ENCODE data around the gene PAFAH2.
"Not testable (repeated sequence)": the region's sequence is repeated elsewhere in the genome, so short reads cannot be mapped to it uniquely, and the experiment has no call there.

The PAFAH2 gene

DNA sequence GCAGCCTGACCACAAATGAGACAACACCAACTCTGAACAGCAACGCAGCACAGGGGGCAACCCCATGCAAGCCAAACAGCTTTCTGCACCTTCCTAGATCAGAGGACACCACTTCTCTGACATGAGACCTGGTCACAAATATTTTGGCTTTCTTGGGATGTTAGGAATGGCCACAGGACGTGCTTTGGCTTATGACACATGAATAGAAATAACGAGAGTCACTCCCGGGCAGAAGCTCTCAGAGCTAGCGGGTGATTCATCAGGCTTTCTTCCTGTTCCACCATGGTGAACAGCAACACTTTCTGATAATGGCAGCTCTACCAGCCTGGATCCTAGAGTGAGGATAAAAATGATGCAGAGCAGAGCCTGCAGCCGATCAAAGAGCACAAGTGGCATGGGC is 39.4 kb downstream of the PAFAH2 start:
- no peak overlapping the region for H3K4me3 ChIP-seq (ENCODE audit: low read length in 2 of 2)
- H3K27ac ChIP-seq (ENCODE audit: low read depth in 2 of 2, low read length in 2 of 2), result no peak overlapping the region
- no peaks in the 10 kb centered on the region for H3K9me3 ChIP-seq (ENCODE audit: control insufficient read depth in 2 of 2, low read length in 2 of 2)
- H3K27me3 ChIP-seq (ENCODE audit: control insufficient read depth in 2 of 2, insufficient read depth in 2 of 2, low read length in 2 of 2), result no peaks in the 10 kb centered on the region
- H3K36me3 ChIP-seq (ENCODE audit: control insufficient read depth in 2 of 2, insufficient read depth in 2 of 2, low read length in 2 of 2), result peaks cover 31 to 34% of the 10 kb centered on the region in 2 donors
- no peak overlapping the region for H3K9ac ChIP-seq (ENCODE audit: low read depth in 1 of 2, low read length in 2 of 2)
- H3K4me1 ChIP-seq (ENCODE audit: control insufficient read depth in 2 of 2, insufficient read depth in 2 of 2, low read length in 2 of 2), result no peaks in the 10 kb centered on the region

GRCh38 chr1:25955553-25955952 is 42.3 kb downstream of the PAFAH2 start:
- Histone ChIP-seq H3K4me1 (ENCODE audit: control insufficient read depth in 2 of 2, insufficient read depth in 2 of 2, low read length in 2 of 2) (no peaks in the 10 kb centered on the region), H3K4me3 (ENCODE audit: low read length in 2 of 2) (no peak overlapping the region), H3K9ac (ENCODE audit: low read depth in 1 of 2, low read length in 2 of 2) (no peak overlapping the region), H3K27me3 (ENCODE audit: control insufficient read depth in 2 of 2, insufficient read depth in 2 of 2, low read length in 2 of 2) (no peaks in the 10 kb centered on the region), H3K9me3 (ENCODE audit: control insufficient read depth in 2 of 2, low read length in 2 of 2) (no peaks in the 10 kb centered on the region), H3K36me3 (ENCODE audit: control insufficient read depth in 2 of 2, insufficient read depth in 2 of 2, low read length in 2 of 2) (peaks cover 11 to 14% of the 10 kb centered on the region in 2 donors), H3K27ac (ENCODE audit: low read depth in 2 of 2, low read length in 2 of 2) (no peak overlapping the region)

DNA sequence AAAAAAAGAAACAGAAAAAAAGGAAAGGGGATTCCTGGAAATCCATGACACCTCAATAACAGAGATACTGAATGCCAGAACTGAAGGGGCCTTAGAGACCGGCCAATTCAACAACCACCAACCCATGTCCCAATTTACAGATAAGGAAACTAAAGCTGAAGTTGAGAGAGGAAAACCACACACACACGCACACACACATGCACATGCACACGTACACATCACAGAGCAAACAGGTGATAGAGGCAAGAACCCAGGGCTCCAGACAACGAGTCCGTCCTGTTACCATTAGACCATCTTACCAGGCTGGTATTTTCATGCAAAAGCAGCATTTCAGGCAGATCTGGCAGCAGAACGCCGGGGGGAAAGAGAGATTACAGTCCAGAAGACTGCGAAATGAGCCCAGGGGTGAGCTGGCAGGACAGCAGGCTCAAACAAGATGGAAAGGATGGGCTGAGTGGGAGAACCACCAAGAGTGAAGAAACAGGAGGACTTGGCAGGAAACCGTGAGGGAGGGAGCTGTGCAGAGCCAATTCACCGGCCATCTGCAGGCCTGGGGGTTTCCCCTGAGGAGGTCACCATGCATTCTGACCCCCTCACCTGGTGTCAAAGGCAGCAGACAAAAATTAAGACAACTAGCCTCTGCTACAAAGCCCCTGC is 43.5 kb downstream of the PAFAH2 start:
- Histone ChIP-seq H3K9me3 (ENCODE audit: control insufficient read depth in 2 of 2, low read length in 2 of 2) (no peaks in the 10 kb centered on the region), H3K27ac (ENCODE audit: low read depth in 2 of 2, low read length in 2 of 2) (no peak overlapping the region), H3K4me3 (ENCODE audit: low read length in 2 of 2) (no peak overlapping the region), H3K9ac (ENCODE audit: low read depth in 1 of 2, low read length in 2 of 2) (no peak overlapping the region), H3K36me3 (ENCODE audit: control insufficient read depth in 2 of 2, insufficient read depth in 2 of 2, low read length in 2 of 2) (peaks cover 5 to 7% of the 10 kb centered on the region in 2 donors), H3K27me3 (ENCODE audit: control insufficient read depth in 2 of 2, insufficient read depth in 2 of 2, low read length in 2 of 2) (no peaks in the 10 kb centered on the region), H3K4me1 (ENCODE audit: control insufficient read depth in 2 of 2, insufficient read depth in 2 of 2, low read length in 2 of 2) (no peaks in the 10 kb centered on the region)

GRCh38 chr1:25952841-25953401 is 44.9 kb downstream of the PAFAH2 start:
- H3K4me3 ChIP-seq (ENCODE audit: low read length in 2 of 2), result no peak overlapping the region
- H3K4me1 ChIP-seq (ENCODE audit: control insufficient read depth in 2 of 2, insufficient read depth in 2 of 2, low read length in 2 of 2), result no peaks in the 10 kb centered on the region
- no peak overlapping the region for H3K27ac ChIP-seq (ENCODE audit: low read depth in 2 of 2, low read length in 2 of 2)
- no peaks in the 10 kb centered on the region for H3K36me3 ChIP-seq (ENCODE audit: control insufficient read depth in 2 of 2, insufficient read depth in 2 of 2, low read length in 2 of 2)
- H3K27me3 ChIP-seq (ENCODE audit: control insufficient read depth in 2 of 2, insufficient read depth in 2 of 2, low read length in 2 of 2), result no peaks in the 10 kb centered on the region
- no peaks in the 10 kb centered on the region for H3K9me3 ChIP-seq (ENCODE audit: control insufficient read depth in 2 of 2, low read length in 2 of 2)
- H3K9ac ChIP-seq (ENCODE audit: low read depth in 1 of 2, low read length in 2 of 2), result no peak overlapping the region

- H3K27ac ChIP-seq (ENCODE audit: low read depth in 2 of 2, low read length in 2 of 2), result no peak overlapping the region
- H3K4me1 ChIP-seq (ENCODE audit: control insufficient read depth in 2 of 2, insufficient read depth in 2 of 2, low read length in 2 of 2), result no peaks in the 10 kb centered on the region
- no peaks in the 10 kb centered on the region for H3K36me3 ChIP-seq (ENCODE audit: control insufficient read depth in 2 of 2, insufficient read depth in 2 of 2, low read length in 2 of 2)
- no peaks in the 10 kb centered on the region for H3K27me3 ChIP-seq (ENCODE audit: control insufficient read depth in 2 of 2, insufficient read depth in 2 of 2, low read length in 2 of 2)
- peaks cover 0 to 3% of the 10 kb centered on the region in 2 donors for H3K9me3 ChIP-seq (ENCODE audit: control insufficient read depth in 2 of 2, low read length in 2 of 2)
- no peak overlapping the region for H3K4me3 ChIP-seq (ENCODE audit: low read length in 2 of 2)
- no peak overlapping the region for H3K9ac ChIP-seq (ENCODE audit: low read depth in 1 of 2, low read length in 2 of 2)
Measured at GRCh38 chr1:25948641-25949040, 49.2 kb downstream of the PAFAH2 start.

GRCh38 chr1:25947027-25947426 is 50.8 kb downstream of the PAFAH2 start:
- no peak overlapping the region for H3K4me3 ChIP-seq (ENCODE audit: low read length in 2 of 2)

GRCh38 chr1:25945761-25946160 is 52.1 kb downstream of the PAFAH2 start:
- H3K9ac ChIP-seq (ENCODE audit: low read depth in 1 of 2, low read length in 2 of 2), result no peak overlapping the region
- no peaks in the 10 kb centered on the region for H3K36me3 ChIP-seq (ENCODE audit: control insufficient read depth in 2 of 2, insufficient read depth in 2 of 2, low read length in 2 of 2)
- H3K4me3 ChIP-seq (ENCODE audit: low read length in 2 of 2), result no peak overlapping the region
- H3K27me3 ChIP-seq (ENCODE audit: control insufficient read depth in 2 of 2, insufficient read depth in 2 of 2, low read length in 2 of 2), result no peaks in the 10 kb centered on the region
- peaks cover 0 to 3% of the 10 kb centered on the region in 2 donors for H3K9me3 ChIP-seq (ENCODE audit: control insufficient read depth in 2 of 2, low read length in 2 of 2)
- no peaks in the 10 kb centered on the region for H3K4me1 ChIP-seq (ENCODE audit: control insufficient read depth in 2 of 2, insufficient read depth in 2 of 2, low read length in 2 of 2)
- H3K27ac ChIP-seq (ENCODE audit: low read depth in 2 of 2, low read length in 2 of 2), result no peak overlapping the region

More at GRCh38 chr1:25947027-25947426, 50.8 kb downstream of the PAFAH2 start:
- Histone ChIP-seq H3K9ac (ENCODE audit: low read depth in 1 of 2, low read length in 2 of 2) (no peak overlapping the region), H3K4me1 (ENCODE audit: control insufficient read depth in 2 of 2, insufficient read depth in 2 of 2, low read length in 2 of 2) (no peaks in the 10 kb centered on the region), H3K27me3 (ENCODE audit: control insufficient read depth in 2 of 2, insufficient read depth in 2 of 2, low read length in 2 of 2) (no peaks in the 10 kb centered on the region), H3K36me3 (ENCODE audit: control insufficient read depth in 2 of 2, insufficient read depth in 2 of 2, low read length in 2 of 2) (no peaks in the 10 kb centered on the region), H3K27ac (ENCODE audit: low read depth in 2 of 2, low read length in 2 of 2) (no peak overlapping the region), H3K9me3 (ENCODE audit: control insufficient read depth in 2 of 2, low read length in 2 of 2) (peaks cover 0 to 3% of the 10 kb centered on the region in 2 donors)

- no peak overlapping the region for H3K9ac ChIP-seq (ENCODE audit: low read depth in 1 of 2, low read length in 2 of 2)
- peaks cover 0 to 3% of the 10 kb centered on the region in 2 donors for H3K9me3 ChIP-seq (ENCODE audit: control insufficient read depth in 2 of 2, low read length in 2 of 2)
- no peaks in the 10 kb centered on the region for H3K4me1 ChIP-seq (ENCODE audit: control insufficient read depth in 2 of 2, insufficient read depth in 2 of 2, low read length in 2 of 2)
- no peak overlapping the region for H3K4me3 ChIP-seq (ENCODE audit: low read length in 2 of 2)
- no peaks in the 10 kb centered on the region for H3K27me3 ChIP-seq (ENCODE audit: control insufficient read depth in 2 of 2, insufficient read depth in 2 of 2, low read length in 2 of 2)
- H3K27ac ChIP-seq (ENCODE audit: low read depth in 2 of 2, low read length in 2 of 2), result no peak overlapping the region
- no peaks in the 10 kb centered on the region for H3K36me3 ChIP-seq (ENCODE audit: control insufficient read depth in 2 of 2, insufficient read depth in 2 of 2, low read length in 2 of 2)
Measured at GRCh38 chr1:25944986-25945385, 52.9 kb downstream of the PAFAH2 start.

DNA sequence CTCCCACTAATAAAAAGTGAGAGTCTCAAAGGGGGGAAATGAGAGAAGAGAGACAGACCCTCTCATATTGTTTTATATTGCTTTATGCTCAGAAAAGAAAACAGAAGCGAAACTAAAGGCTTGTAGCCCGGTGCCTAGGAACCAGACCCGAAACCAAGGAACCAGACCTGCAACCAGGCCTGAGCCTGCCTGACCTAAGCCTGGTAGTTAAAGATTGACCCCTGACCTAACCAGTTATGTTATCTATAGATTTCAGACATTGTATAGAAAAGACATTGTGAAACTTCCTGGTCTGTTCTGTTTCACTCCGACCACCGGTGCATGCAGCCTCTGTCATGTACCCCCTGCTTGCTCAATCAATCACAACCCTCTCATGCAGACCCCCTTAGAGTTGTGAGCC is 54.4 kb downstream of the PAFAH2 start:
- H3K4me1 ChIP-seq (ENCODE audit: control insufficient read depth in 2 of 2, insufficient read depth in 2 of 2, low read length in 2 of 2); H3K4me3 ChIP-seq (ENCODE audit: low read length in 2 of 2); H3K9me3 ChIP-seq (ENCODE audit: control insufficient read depth in 2 of 2, low read length in 2 of 2): not testable (repeated sequence)

DNA sequence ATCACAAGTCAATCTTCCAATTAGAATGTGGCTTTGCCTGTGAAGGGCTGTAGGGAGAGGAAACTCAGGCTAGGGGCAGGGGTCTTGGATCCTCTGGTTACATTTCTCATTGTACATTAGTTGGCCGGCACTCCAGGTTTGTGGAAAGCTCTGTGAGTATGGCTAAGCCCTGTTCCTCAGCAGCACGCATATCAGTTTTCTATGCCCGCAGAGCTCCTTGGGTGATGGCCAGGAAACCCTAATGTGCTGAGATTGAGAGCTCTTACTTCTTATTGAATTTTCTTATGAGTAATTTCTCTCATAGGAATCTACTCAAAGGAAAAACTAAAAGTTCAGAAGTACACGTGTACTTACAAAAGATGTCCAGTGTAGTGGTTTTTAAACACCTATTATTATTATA is 60.9 kb downstream of the PAFAH2 start:
- no peak overlapping the region for H3K9ac ChIP-seq (ENCODE audit: low read depth in 1 of 2, low read length in 2 of 2)
- no peaks in the 10 kb centered on the region for H3K36me3 ChIP-seq (ENCODE audit: control insufficient read depth in 2 of 2, insufficient read depth in 2 of 2, low read length in 2 of 2)
- H3K4me1 ChIP-seq (ENCODE audit: control insufficient read depth in 2 of 2, insufficient read depth in 2 of 2, low read length in 2 of 2), result no peaks in the 10 kb centered on the region
- H3K9me3 ChIP-seq (ENCODE audit: control insufficient read depth in 2 of 2, low read length in 2 of 2), result no peaks in the 10 kb centered on the region
- no peak overlapping the region for H3K27ac ChIP-seq (ENCODE audit: low read depth in 2 of 2, low read length in 2 of 2)
- no peak overlapping the region for H3K4me3 ChIP-seq (ENCODE audit: low read length in 2 of 2)
- peaks cover 0 to 3% of the 10 kb centered on the region in 2 donors for H3K27me3 ChIP-seq (ENCODE audit: control insufficient read depth in 2 of 2, insufficient read depth in 2 of 2, low read length in 2 of 2)

More for the DNA sequence above, 54.4 kb downstream of the PAFAH2 start:
- H3K27me3 ChIP-seq (ENCODE audit: control insufficient read depth in 2 of 2, insufficient read depth in 2 of 2, low read length in 2 of 2); H3K27ac ChIP-seq (ENCODE audit: low read depth in 2 of 2, low read length in 2 of 2); H3K9ac ChIP-seq (ENCODE audit: low read depth in 1 of 2, low read length in 2 of 2); H3K36me3 ChIP-seq (ENCODE audit: control insufficient read depth in 2 of 2, insufficient read depth in 2 of 2, low read length in 2 of 2): not testable (repeated sequence)
